HL-60 (cell line): ENCODE data around the gene SCARB2.

Experiments used
- DNase-seq, 2 experiments: peaks; one replicate each; pipeline ENCODE4 v3.0.0-alpha.2; 2010 to 2020; ENCODE audit warnings: low read depth in 1 of 2, low spot score in 1 of 2
- H3K27ac ChIP-seq: fragments of 250-450 bp; sonication (Bioruptor Pico); replicated peaks from 2 replicates; pipeline ENCODE4 v1.5.1; 2020; ENCODE audit warnings: mild to moderate bottlenecking, moderate library complexity
- H3K27me3 ChIP-seq: fragments of 250-450 bp; sonication (Bioruptor Pico); 2 replicates; pipeline ENCODE4 v1.5.1; 2021; ENCODE audit warnings: mild to moderate bottlenecking, moderate library complexity; ENCODE audit not compliant: insufficient read depth, poor library complexity, severe bottlenecking
- H3K4me3 ChIP-seq: replicated peaks from 2 replicates; pipeline ENCODE4 v1.5.1; 2011; ENCODE audit warnings: mild to moderate bottlenecking, control low read depth, low read length; ENCODE audit not compliant: insufficient read depth
- GABPA ChIP-seq: IDR thresholded peaks from 2 replicates; pipeline ENCODE4 v1.6.1; 2012; ENCODE audit warnings: low read depth
- POLR2AphosphoS5 ChIP-seq: IDR thresholded peaks from 2 replicates; pipeline ENCODE4 v1.6.1; 2012; ENCODE audit warnings: low read depth
- SPI1 ChIP-seq: IDR thresholded peaks from 2 replicates; pipeline ENCODE4 v1.6.1; 2012; ENCODE audit warnings: low read depth, mild to moderate bottlenecking, borderline replicate concordance
- TF ChIP-seq, protein P1 (sequence below): IDR thresholded peaks from one replicate; pipeline ENCODE4 v1.5.1; 2011; ENCODE audit warnings: low read length, control low read depth, inconsistent platforms; ENCODE audit not compliant: insufficient read depth
- TF ChIP-seq, protein P2 (sequence below): IDR thresholded peaks from 2 replicates; pipeline ENCODE4 v1.6.1; 2012; ENCODE audit warnings: low read depth; ENCODE audit not compliant: insufficient replicate concordance

The SCARB2 gene

DNA sequence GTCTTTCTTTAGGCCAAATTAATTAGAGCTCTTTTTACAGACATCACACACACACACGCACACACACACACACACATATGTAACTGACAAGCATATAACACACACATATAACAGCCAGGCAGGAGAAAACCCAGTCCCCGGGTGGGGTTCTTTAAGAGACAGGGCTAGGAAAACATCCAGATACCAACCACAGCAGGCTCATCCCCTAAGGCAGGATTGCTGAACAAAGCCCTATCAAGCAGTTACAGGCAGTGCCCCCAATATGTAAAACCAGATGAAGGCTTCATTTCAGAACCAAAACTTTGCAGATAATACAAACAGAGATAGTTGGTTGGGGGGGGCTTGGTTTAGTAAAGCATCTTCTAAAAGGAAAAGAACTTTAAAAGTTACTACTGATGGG, 19.9 kb upstream of the SCARB2 start:
- H3K4me3 ChIP-seq, result no peak overlapping the region
- no peak for DNase-seq
- no peak overlapping the region for H3K27ac ChIP-seq
- TF ChIP-seq SPI1 (no peak), GABPA (no peak), POLR2AphosphoS5 (no peak)
- TF ChIP-seq, protein P1, sequence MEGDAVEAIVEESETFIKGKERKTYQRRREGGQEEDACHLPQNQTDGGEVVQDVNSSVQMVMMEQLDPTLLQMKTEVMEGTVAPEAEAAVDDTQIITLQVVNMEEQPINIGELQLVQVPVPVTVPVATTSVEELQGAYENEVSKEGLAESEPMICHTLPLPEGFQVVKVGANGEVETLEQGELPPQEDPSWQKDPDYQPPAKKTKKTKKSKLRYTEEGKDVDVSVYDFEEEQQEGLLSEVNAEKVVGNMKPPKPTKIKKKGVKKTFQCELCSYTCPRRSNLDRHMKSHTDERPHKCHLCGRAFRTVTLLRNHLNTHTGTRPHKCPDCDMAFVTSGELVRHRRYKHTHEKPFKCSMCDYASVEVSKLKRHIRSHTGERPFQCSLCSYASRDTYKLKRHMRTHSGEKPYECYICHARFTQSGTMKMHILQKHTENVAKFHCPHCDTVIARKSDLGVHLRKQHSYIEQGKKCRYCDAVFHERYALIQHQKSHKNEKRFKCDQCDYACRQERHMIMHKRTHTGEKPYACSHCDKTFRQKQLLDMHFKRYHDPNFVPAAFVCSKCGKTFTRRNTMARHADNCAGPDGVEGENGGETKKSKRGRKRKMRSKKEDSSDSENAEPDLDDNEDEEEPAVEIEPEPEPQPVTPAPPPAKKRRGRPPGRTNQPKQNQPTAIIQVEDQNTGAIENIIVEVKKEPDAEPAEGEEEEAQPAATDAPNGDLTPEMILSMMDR, result no peak
- TF ChIP-seq, protein P2, sequence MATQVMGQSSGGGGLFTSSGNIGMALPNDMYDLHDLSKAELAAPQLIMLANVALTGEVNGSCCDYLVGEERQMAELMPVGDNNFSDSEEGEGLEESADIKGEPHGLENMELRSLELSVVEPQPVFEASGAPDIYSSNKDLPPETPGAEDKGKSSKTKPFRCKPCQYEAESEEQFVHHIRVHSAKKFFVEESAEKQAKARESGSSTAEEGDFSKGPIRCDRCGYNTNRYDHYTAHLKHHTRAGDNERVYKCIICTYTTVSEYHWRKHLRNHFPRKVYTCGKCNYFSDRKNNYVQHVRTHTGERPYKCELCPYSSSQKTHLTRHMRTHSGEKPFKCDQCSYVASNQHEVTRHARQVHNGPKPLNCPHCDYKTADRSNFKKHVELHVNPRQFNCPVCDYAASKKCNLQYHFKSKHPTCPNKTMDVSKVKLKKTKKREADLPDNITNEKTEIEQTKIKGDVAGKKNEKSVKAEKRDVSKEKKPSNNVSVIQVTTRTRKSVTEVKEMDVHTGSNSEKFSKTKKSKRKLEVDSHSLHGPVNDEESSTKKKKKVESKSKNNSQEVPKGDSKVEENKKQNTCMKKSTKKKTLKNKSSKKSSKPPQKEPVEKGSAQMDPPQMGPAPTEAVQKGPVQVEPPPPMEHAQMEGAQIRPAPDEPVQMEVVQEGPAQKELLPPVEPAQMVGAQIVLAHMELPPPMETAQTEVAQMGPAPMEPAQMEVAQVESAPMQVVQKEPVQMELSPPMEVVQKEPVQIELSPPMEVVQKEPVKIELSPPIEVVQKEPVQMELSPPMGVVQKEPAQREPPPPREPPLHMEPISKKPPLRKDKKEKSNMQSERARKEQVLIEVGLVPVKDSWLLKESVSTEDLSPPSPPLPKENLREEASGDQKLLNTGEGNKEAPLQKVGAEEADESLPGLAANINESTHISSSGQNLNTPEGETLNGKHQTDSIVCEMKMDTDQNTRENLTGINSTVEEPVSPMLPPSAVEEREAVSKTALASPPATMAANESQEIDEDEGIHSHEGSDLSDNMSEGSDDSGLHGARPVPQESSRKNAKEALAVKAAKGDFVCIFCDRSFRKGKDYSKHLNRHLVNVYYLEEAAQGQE, result no peak
- H3K27me3 ChIP-seq, result no peaks in the 10 kb centered on the region

DNA sequence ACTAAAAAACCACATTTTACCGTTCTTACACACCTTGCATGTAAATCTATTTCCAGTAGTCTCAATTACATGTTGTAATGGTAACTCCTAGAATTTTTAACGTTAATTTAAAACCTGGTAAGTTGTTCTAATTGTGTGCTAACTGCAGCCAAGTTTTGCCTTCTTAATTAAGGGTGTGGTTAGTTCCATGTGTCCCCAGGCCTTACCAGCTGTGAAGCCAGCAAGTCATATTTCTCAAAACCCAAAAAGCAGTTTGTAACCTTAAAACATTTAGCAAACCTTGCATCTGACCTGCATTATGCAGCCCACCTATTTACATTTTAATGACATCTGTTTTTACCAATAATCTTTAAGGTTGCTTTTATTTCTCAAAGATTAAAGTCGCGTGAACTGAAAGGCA, 19.5 kb upstream of the SCARB2 start:
- no peaks in the 10 kb centered on the region for H3K27me3 ChIP-seq
- H3K27ac ChIP-seq, result no peak overlapping the region
- TF ChIP-seq SPI1, result no peak
- DNase-seq, result no peak
- no peak overlapping the region for H3K4me3 ChIP-seq

DNA sequence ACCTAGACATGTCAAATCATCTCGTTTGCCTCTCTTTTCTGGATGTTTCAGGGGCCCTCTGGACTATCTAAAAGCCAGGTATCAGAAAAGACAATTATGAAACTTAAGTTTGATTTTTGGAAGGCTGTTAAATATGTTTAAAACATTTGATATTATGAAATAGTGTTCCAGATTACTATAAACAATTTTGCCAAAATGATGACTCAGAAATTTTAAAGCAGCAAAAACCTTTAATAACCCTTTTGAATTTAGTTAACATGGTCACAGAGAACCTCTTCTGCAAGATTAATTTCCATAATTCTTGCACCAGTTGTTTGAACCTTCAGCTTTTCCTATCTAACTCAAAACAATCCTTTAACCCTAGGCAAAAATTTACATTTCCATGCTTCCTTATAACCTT, 19.1 kb upstream of the SCARB2 start:
- TF ChIP-seq, protein P2, result no peak
- TF ChIP-seq, protein P1, result no peak
- TF ChIP-seq SPI1, result no peak
- no peak for TF ChIP-seq GABPA
- TF ChIP-seq POLR2AphosphoS5, result no peak
- H3K27ac ChIP-seq, result no peak overlapping the region
- no peaks in the 10 kb centered on the region for H3K27me3 ChIP-seq
- DNase-seq, result no peak
- no peak overlapping the region for H3K4me3 ChIP-seq

DNA sequence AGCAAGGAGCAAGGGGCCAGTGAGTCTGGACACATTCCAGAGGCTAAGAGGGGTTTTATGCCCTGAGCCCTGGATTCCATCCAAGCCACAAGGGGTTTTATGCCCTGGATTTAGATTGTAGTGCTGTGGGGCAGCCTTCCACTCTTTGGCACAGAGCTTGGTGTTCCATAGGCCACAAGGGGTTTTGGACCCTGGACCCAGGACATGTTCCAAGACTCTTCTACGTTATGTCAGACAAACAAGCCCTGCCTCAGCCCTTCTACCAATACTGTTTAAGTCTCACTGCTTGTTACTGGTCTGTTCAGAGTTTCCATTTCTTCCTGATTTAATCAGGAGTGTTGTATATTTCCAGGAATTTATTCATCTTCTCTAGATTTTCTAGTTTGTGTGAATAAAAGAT, 12.8 kb upstream of the SCARB2 start:
- no peak for DNase-seq

More for the DNA sequence above, 12.8 kb upstream of the SCARB2 start:
- no peak overlapping the region for H3K27ac ChIP-seq
- no peak overlapping the region for H3K4me3 ChIP-seq
- TF ChIP-seq GABPA, result no peak
- TF ChIP-seq, protein P1, result no peak
- TF ChIP-seq, protein P2, result no peak
- no peak for TF ChIP-seq POLR2AphosphoS5
- no peak for TF ChIP-seq SPI1
- H3K27me3 ChIP-seq, result peaks cover 2% of the 10 kb centered on the region
